ENCODE data around the gene SH3BGRL2.
"Not testable (repeated sequence)": the region's sequence is repeated elsewhere in the genome, so short reads cannot be mapped to it uniquely, and the experiment has no call there.

DNA sequence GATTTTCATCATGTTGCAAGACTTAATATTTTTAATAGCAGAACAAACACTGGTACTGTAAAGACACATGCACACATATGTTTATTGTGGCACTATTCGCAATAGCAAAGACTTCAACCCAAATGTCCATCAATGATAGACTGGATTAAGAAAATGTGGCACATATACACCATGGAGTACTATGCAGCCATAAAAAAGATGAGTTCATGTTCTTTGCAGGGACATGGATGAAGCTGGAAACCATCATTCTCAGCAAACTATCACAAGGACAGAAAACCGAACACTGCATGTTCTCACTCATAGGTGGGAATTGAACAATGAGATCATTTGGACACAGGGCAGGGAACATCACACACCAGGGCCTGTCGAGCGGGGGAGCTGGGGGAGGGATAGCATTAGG, 51.6 kb downstream of the SH3BGRL2 start:
- TF ChIP-seq POLR2A (IDR thresholded peaks at IDR 0.05; ENCODE audit: control extremely low read depth in 1 of 2, low read depth in 2 of 2, low read length in 2 of 2); CTCF (IDR thresholded peaks at IDR 0.05; ENCODE audit: control extremely low read depth in 1 of 3, insufficient read depth in 1 of 3, low read depth in 1 of 3, low read length in 3 of 3); GTF2F1 (IDR thresholded peaks at IDR 0.05; ENCODE audit: borderline replicate concordance, low read depth, low read length); SIN3A (conservative IDR thresholded peaks at IDR 0.05 in 1 of 2, IDR thresholded peaks at IDR 0.05 in 1 of 2; ENCODE audit: low read depth in 1 of 2, low read length in 2 of 2); RBBP5 (IDR thresholded peaks at IDR 0.05; ENCODE audit: borderline replicate concordance, low read depth, low read length); HDAC2 (IDR thresholded peaks at IDR 0.05; ENCODE audit: borderline replicate concordance in 1 of 2, low read depth in 2 of 2, low read length in 2 of 2); NRF1 (IDR thresholded peaks at IDR 0.05; ENCODE audit: low read depth, low read length); EGR1 (IDR thresholded peaks at IDR 0.05; ENCODE audit: borderline replicate concordance, low read depth, low read length): not testable (repeated sequence)
- TF ChIP-seq, protein P1, sequence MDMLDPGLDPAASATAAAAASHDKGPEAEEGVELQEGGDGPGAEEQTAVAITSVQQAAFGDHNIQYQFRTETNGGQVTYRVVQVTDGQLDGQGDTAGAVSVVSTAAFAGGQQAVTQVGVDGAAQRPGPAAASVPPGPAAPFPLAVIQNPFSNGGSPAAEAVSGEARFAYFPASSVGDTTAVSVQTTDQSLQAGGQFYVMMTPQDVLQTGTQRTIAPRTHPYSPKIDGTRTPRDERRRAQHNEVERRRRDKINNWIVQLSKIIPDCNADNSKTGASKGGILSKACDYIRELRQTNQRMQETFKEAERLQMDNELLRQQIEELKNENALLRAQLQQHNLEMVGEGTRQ (IDR thresholded peaks at IDR 0.05; ENCODE audit: low read length), result not testable (repeated sequence)

Data from H1 (cell line).